Sciatic nerve (tissue), 2 donors: ENCODE results near the gene PMFBP1. TPM values are rescaled to one million over a fixed set of nuclear protein-coding genes. Genes with fewer than 3 reads are reported as not detected.

Source experiments
- ATAC-seq: fragments of 200-7000 bp; cut with Tn5 transposase; one replicate; pipeline ENCODE4 v1.9.1; 2020; ENCODE audit warnings: mild to moderate bottlenecking, moderate library complexity
- DNase-seq: peaks from one replicate; pipeline ENCODE4 v3.0.0-alpha.2; 2020; ENCODE audit warnings: low spot score
- intact Hi-C: fragments of 100-400 bp; cut with DNase I; formaldehyde crosslinking; loops from one replicate; pipeline ENCODE4 v1.14.2; 2022
- total RNA-seq: library from RNA; stranded (reverse); fragmentation: NEBNext Ultra II Directional; extraction: Animal tissue kit (Norgen Biotek cat#: 25700); gene quantifications from one replicate; pipeline ENCODE4 v1.2.1, GENCODE V29; 2021
- donor health status: DM: no; HTN: no; CAD: no.
- donor health status: DM: no; HTN: no; CAD: no.

The PMFBP1 gene
- total RNA-seq, 1 donor from 2014 or later: 0.36 TPM

DNA sequence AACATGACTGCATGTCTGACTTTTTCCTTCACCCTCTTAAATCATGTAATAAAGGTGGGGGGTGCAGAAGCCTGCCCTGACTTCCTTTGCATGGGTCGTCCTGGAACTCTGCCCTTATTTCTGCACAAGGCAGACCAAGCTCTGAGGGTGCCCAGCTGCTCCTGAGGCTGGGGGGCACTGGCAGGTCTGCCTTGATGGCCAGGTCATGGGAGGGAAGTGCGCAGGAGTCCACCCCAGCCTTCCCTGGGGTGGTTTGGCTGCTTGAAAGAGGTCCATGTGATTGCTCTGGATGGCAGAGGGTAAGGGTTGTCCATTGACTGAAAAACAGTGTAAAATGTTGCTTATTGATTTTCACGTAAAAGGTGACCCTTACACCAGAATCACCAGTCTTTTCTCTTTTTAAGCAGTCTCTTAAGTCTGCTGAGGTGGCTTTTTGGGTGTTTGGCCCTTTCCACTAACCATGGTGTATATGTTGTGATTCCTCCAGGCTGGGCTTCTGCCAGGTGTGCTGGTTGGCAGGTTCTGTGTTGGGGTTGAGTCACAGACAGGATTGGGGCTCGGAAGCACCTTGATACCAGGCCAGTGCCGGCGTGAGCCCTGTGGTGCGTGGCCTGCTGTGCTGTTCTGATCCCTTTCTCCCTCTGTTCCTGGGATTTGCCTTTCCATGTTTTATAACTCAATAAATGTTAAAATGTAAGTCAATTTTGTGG lies 58.9 kb downstream of the PMFBP1 start:
- no peak for DNase-seq
- ATAC-seq: no peak
- intact Hi-C loops: no loop called here

DNA sequence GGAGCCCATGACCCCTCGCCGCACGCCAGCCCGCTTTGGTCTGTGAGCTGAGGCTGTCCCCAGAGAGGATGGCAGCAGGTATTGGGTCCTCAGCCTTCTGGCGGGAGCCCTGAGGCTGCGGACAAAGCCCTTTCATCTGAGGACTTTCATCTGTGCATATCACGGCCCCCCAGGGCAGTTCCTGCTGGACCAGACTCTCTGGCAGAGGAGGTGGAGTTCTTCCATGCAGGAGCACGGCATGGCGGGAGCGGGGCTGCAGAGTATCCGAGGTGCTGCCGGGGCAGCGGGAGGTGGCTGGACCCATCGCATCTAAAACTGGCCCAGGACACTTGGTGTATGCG lies 59.5 kb downstream of the PMFBP1 start:
- ATAC-seq (no peak), DNase-seq (no peak)
- intact Hi-C loops: no loop called here

DNA sequence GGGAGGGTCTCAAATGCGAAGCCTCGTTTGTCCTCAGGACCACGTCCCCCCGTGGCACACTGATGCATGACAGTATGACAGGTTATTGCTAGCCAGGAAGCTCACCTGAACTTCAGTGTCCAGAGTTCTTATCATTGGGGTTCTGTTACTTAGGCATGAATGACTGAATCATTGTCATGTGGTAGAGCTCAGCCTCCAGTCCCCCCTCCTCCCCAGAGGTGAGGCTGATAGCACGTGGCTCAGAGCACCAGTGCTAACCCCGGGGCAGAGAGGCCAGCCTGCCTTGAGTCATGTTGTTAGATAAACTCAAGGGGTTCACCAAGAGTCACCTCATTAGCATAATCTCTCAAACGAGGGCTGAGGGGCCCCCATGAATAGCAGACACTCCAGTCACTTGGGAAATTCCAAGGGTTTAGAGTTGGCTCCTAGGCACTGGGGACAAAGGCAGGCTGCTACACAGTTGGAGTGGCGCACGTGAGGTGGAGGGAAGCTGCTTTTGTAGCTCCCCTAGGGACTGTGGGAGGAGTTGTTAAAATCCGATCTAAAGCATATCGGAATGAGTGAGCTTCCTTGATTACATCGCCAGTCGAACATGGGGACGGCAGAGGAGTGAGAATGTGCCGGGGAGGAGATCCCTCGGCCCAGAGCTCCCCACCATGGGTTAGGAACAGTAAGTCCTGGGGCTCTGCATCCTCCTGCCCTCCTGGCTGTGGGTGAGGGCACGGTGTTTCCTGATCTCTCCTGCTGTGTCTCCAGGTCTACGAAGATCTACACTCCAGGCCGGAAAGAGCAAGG lies 60.1 kb downstream of the PMFBP1 start:
- ATAC-seq (no peak), DNase-seq (no peak)
- intact Hi-C loops: no loop called here

DNA sequence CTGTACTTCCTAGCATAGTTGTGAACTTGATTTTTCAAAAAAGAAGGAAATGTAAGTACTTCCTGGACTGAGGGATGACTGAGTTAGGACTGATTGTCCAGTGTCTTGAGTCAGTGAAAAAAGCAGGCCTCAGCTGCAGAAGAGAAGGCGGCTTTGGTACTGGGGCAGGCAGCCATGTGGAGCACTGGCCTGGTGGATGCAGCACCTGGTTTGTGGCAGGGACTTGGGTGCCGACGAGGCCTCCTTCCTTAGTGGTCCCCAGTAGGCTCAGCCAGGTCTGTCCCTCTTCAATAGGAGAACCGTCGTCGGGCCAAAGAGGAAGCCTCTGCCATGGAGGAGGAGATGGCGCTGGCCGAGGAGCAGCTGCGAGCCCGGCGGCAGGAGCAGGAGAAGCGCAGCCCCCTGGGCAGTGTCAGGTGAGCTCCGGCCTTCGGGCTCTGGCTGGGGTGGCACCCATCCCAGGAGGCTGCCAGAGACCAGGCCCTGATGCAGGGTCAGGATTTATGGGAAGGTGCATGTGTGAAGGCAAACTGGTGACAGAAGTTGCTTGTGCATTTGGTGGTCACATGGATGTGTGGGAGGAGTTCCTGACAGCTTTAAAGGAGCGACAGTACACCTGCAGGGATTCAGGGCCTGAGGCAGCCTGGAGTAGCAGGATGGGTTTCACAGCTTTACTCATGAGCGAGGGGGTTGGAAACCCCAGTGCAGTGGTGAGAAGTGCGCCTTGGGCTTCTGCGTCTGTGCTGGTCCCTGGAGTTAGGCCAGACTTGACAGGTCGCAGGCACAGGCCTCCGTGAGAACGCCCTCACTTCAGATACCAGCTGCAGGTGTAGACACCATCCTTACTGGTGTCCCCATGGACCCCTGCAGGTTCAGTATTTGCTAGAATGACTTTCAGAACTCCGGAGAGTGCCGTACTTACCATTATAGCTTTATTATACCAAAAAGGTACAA lies 61.0 kb downstream of the PMFBP1 start:
- ATAC-seq: no peak
- DNase-seq: no peak
- intact Hi-C loops: no loop called here

DNA sequence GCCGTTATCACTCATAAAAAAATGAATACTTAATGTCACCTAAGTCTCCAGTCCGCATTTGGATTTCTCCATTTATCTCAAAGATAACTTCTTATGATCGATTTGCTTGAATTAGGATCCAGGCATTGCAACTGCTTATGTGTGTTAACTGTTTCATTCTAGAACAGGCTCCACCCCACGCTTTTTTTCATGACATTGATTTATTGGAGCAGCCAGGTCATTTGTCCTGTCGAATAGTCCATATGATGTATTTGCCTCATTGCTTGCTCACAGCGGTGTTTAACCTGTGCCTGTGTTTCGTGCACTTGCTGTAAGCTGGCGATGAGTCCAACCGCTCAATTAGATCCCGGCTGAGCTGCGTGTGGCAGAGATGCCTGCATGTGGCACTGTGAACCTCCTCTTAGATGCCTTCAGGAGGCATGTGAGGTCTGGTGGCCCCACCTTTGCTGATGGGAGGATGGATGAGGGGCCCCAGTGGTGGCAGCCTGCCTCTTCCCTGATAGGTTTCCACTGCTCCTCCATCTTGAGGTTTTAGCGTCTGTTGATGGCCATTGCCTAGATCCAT lies 61.9 kb downstream of the PMFBP1 start:
- intact Hi-C loops: no loop called here
- ATAC-seq: no peak
- DNase-seq: no peak

DNA sequence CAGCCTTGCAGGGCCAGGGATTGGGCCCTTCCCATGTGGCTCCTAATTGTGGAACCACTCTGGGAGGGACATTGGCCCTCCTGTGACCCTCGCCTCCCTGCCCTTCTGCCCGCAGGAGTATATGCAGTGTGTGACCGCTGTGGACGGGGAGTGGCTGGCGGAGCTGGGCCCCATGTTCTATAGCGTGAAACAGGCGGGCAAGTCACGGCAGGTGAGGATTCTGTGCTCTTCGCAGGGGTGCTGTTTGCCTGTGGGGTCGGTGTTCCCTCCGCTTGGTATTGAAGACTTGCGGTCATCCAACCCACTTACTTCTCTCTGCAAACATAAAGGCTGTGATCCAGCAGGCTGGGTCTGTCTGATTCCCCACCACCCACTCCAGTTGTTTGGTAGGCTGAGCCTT lies 62.7 kb downstream of the PMFBP1 start:
- DNase-seq: no peak
- intact Hi-C loops: no loop called here
- no peak for ATAC-seq

DNA sequence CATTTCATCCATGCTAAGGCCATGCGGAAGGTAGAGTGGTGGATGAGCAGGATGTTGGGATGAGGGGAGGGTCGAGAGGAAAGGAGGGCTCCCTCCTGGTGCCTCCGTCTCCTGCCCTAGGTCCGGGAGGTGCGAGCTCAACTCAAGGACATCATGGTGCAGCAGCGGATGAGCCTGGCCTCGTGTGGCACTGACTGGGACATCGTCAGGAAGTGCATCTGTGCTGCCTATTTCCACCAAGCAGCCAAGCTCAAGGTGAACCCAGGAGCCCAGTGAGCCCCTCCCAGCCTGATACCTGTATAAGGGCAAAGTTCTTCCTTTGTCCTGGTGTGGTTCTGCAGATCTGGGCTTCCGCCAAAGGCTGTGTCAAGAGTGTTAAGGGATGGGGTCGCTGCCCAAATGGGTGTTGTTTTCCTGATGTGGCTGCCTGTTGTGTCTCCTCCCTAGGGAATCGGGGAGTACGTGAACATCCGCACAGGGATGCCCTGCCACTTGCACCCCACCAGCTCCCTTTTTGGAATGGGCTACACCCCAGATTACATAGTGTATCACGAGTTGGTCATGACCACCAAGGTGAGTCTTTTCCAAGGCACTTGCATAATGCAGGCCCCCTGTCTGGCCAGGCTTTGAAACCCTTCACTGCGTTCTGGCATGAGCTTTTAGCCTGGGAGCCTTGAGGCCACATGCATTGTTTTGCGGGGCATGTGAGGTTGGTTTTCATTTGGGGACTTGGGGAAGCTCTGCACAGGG lies 63.4 kb downstream of the PMFBP1 start:
- intact Hi-C loops: no loop called here
- ATAC-seq (no peak), DNase-seq (no peak)

DNA sequence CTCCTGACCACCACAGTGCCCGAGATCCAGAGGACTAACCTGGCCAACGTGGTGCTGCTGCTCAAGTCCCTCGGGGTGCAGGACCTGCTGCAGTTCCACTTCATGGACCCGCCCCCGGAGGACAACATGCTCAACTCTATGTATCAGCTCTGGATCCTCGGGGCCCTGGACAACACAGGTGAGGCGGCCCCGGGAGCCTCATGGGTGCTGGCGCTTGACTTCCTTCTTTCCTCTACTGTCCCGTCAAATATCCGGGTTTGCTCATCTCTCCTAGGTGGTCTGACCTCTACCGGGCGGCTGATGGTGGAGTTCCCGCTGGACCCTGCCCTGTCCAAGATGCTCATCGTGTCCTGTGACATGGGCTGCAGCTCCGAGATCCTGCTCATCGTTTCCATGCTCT lies 64.6 kb downstream of the PMFBP1 start:
- ATAC-seq: no peak
- DNase-seq: peak; percentile 51
- intact Hi-C loops: no loop called here

DNA sequence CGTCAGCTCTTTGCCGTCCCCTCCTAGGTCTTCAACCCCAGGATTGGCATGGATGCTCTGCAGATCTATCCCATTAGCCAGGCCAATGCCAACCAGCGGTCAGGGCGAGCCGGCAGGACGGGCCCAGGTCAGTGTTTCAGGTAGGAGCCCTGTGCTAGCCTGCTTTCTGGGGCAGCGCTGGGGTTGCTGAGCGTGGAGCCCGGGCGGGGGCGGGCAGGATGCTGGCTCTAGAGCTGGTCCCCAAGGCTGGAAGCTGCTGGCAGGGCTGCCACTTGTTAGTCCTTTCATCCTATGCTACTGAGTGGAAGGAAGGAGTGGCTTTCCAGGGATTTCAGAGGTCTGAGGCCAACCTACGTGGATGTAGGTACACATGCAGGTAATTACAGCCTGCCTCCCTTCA lies 66.0 kb downstream of the PMFBP1 start:
- DNase-seq (no peak), ATAC-seq (no peak)
- intact Hi-C loops: no loop called here

DNA sequence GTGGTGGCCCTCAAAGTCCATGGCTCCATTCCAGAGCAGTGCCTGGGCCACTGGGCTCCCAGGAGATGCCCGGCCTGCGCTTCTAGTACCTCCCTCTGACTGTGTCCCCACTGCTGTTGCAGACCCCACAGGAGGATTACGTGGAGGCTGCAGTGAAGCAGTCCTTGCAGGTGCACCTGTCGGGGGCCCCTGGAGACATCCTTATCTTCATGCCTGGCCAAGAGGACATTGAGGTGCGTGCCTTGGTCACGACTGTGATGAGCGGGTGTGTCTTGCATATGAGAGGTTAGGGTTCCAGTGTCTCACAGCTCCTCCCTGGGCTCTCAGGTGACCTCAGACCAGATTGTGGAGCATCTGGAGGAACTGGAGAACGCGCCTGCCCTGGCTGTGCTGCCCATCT lies 67.0 kb downstream of the PMFBP1 start:
- ATAC-seq: no peak
- no peak for DNase-seq
- intact Hi-C loops: no loop called here

DNA sequence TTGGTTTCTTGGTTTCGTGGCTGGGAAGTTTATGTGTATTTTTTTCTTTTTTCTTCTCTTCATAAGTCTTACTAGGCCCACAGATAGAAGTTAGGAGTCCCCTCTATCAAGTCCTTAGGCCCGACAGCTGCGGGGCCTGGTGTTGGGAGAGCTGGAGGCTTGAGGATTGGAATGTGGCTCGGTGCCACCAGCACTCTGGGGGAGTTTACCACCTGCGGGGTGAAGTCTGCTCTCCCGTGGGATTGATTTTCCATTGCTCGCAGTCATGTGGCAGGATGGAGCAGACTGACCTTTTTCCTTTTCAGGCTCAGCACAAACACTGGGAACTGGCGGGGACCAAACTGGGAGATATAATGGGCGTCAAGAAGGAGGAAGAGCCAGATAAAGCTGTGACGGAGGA lies 70.8 kb downstream of the PMFBP1 start:
- intact Hi-C loops: no loop called here
- DNase-seq (no peak), ATAC-seq (no peak)

DNA sequence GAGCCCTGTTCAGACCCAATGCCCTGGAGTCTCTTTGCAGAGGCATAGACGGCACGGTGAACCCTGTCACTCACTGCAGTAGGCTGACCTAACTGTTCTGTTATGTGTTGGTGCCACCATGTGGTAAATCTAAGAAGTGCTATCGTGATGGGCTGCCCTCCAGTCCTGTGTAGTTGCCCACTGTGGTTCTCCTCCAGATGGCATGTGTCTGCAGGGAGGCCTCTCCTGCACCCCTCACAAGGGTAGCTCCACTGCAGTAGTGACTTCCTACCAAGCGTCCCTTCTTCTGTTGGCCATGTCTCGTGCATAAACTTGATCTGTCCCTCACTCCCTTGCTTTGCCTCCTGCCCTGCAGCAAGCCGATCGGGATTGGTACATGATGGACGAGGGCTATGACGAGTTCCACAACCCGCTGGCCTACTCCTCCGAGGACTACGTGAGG lies 72.6 kb downstream of the PMFBP1 start:
- DNase-seq (no peak), ATAC-seq (peak; percentile 82)
- intact Hi-C loops: no loop called here

DNA sequence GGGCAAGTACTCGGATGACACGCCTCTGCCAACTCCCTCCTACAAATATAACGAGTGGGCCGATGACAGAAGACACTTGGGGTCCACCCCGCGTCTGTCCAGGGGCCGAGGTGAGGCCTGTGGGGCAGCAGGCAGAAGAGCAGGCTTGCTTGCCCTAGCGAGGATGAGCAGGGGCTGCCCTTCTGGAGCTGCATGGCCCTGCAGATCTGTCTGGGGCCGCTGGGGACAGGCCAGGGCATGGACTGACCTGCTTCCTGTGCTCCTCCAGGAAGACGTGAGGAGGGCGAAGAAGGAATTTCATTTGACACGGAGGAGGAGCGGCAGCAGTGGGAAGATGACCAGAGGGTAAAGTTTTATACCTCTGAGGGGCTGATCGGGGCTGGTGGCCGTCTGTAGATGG lies 73.0 kb downstream of the PMFBP1 start:
- no peak for DNase-seq
- ATAC-seq: no peak
- intact Hi-C loops: no loop called here

DNA sequence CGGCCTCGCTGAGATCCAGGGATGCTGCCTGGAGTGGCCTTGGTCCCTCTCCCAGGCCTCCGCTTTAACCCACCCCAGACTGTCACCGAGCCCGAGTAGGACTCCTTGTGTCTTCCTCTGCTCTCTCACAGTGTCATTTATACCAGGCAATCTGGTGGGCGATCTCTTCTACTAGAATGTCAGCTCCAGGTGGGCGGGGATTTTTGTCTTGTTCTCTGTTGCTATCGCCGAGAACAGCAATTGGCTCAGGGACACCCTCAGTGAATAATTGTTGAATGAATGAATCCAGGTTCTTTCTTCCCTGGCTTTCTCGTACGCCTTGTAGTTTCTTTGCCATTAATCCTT lies 77.7 kb downstream of the PMFBP1 start:
- ATAC-seq (peak; percentile 5), DNase-seq (no peak)
- intact Hi-C loops: no loop called here

DNA sequence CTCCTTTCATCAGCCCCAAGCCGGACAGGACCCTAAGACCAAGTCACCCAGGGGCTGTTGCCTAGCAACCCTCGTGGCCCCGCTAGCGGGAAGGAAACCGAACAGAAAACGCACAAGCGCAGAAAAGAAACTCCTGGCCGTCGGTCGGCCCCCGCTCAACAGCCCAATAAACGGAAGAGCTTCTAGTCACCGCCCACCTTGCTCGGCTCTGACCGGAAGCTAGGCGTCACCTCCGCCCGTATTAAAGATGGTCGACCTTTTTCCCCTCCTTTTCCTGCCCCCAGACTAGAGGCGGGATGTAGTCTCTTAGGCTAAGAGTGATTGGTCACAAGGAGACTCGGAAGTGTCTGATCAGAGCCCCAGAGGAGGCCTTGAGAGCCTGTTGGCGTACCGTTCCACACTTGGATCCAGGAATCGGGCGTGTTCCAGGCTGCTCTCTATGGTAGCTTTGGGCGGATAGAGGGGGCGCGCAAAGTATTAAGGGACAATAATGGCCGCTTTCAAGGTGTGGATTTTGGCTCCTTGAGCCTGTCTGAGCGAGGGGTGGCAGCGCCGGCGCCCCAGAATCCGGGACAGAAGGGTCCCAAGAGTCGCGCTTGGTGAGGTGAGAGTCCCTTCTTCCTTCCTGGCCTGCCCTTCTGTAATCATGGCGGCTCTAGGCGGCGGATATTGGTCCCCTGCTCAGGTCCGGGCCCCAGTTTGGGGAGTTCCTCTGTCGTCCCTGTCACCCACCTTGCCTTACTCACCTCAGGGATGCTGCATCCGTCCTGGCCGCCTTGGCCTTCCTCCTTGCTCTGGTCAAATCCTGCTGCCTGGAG lies 78.3 kb downstream of the PMFBP1 start, which contains the start of the genes DHX38 and TXNL4B:
Gene DHX38 (plus strand): TSS at position 400 of the 818 bp plus-strand sequence. CDS start 2,311 bp downstream, outside the sequence.
Gene TXNL4B (minus strand): TSS at position 173 of the 818 bp plus-strand sequence. CDS start 2,871 bp downstream, outside the sequence.
- intact Hi-C loops: no loop called here
- DNase-seq: peak; percentile 94
- ATAC-seq: peak; percentile 100

DNA sequence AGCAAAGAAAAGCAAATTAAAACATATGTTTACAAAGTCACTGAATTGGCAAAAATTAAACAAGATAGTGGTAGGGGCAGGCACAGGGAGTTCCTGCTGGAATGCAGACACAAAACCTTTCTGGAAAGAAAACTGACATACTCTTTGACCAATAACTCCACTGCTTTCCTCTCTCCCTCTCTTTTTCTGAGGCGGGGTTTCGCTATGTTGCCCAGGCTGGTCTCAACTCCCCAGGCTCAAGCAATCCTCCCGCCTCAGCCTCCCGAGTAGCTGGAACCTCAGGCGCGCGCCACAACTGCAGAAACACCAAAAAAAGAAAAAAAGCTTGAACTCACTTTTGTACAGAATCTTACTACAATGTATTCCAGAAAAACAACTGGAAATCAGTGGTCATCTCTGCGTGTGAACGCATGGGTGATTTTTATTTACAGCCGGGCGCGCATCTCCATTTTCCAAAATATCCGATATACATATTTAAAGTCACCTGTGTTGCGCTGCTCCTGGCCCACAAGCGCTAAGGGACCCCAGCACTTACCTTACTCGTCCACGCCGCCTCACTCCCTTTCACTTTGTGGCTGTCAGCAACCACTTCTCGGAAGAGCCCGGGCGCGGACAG lies 79.0 kb downstream of the PMFBP1 start:
- peak; percentile 56 for ATAC-seq
- DNase-seq: no peak
- intact Hi-C loops: no loop called here

DNA sequence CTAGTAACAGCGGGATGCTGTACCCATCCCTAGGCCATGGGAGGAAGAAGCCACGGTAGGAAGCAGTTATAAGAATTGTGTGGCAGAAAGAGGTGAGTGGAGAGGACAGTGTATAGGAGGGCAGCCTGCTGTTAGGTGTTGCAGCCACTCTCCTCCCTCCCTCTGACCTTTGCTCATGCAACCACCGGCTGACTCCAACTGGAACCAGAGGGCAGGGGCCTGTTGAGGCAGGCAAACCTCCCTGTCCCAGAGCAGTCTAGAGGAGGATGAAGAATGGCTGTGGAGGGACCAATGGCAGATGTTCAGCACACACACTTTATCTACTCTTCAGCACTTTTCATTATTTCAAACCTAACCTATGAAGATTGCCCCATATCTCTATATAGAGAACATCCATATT lies 80.7 kb downstream of the PMFBP1 start:
- intact Hi-C loops: no loop called here
- ATAC-seq (no peak), DNase-seq (no peak)
